GM12878 (cell line): ENCODE results near the gene TIAM1. TPM values are rescaled to one million over a fixed set of nuclear protein-coding genes. Genes with fewer than 3 reads are reported as not detected.

Experiments
- ATAC-seq: fragments of 200-7000 bp; cut with Tn5 transposase; 3 replicates; pipeline ENCODE4 v1.9.1; 2020; ENCODE audit warnings: mild to moderate bottlenecking, moderate library complexity
- BruUV-seq: library from RNA; stranded (reverse); fragments of 400-500 nt; replicated peaks from 2 replicates; lab custom pipeline; 2021; lab: Mats Ljungman, UMichigan
- CTCF ChIA-PET: fragments of 300-600 bp; sonication (Branson Sonifier 250); formaldehyde crosslinking; extraction: SDS; loops from one replicate; lab custom pipeline; 2021; ENCODE audit warnings: inconsistent platforms; lab: Yijun Ruan, JAX
- POLR2A ChIA-PET: fragments of 350-600 bp; formaldehyde crosslinking; extraction: SDS; loops from one replicate; lab custom pipeline; 2021; ENCODE audit warnings: inconsistent platforms; lab: Charles Lee
- RAD21 ChIA-PET: fragments of 300-600 bp; sonication (Branson Sonifier 250); formaldehyde crosslinking; loops from one replicate; lab custom pipeline; 2023; ENCODE audit warnings: antibody characterized with exemption; ENCODE audit not compliant: unreplicated experiment; lab: Charles Lee
- SMC1A ChIA-PET: fragments of 300-600 bp; sonication (Branson Sonifier 250); formaldehyde crosslinking; loops from one replicate; lab custom pipeline; 2023; ENCODE audit not compliant: unreplicated experiment, uncharacterized antibody; lab: Charles Lee
- DNase-seq: peaks from one replicate; pipeline ENCODE4 v3.0.0-alpha.2; 2011; ENCODE audit warnings: low read depth, low spot score
- FAIRE-seq: peaks from 3 replicates; lab custom pipeline; 2011; peaks lifted over from hg19 to GRCh38; lab: Jason Lieb, UNC
- H2AFZ ChIP-seq: 2 replicates; pipeline ENCODE4 v1.6.0; 2011; ENCODE audit warnings: low read depth, low read length, control low read depth; ENCODE audit not compliant: control insufficient read depth
- H3K27ac ChIP-seq: 2 replicates; pipeline ENCODE4 v1.5.1; 2011; ENCODE audit warnings: control low read depth; ENCODE audit not compliant: control insufficient read depth, insufficient read depth
- H3K27me3 ChIP-seq, 2 experiments: replicated peaks in 1 of 2; 2 replicates each; pipeline versions ENCODE4 v1.6.0 to v1.6.1; 2011; ENCODE audit warnings: low read length in 1 of 2; ENCODE audit not compliant: control insufficient read depth in 2 of 2, insufficient read depth in 2 of 2
- H3K36me3 ChIP-seq, 2 experiments: 2 replicates each; pipeline ENCODE4 v1.5.1; 2011; ENCODE audit warnings: low read length in 1 of 2; ENCODE audit not compliant: control insufficient read depth in 2 of 2, insufficient read depth in 2 of 2
- H3K4me1 ChIP-seq: 2 replicates; pipeline ENCODE4 v1.6.1; 2011; ENCODE audit warnings: mild to moderate bottlenecking, low read length, moderate library complexity, mixed read lengths; ENCODE audit not compliant: control insufficient read depth, insufficient read depth
- H3K4me2 ChIP-seq: 2 replicates; pipeline ENCODE4 v1.6.0; 2011; ENCODE audit warnings: control low read depth; ENCODE audit not compliant: control insufficient read depth, insufficient read depth
- H3K4me3 ChIP-seq: fragments of 200-600 bp; sonication (generic); 2 replicates; pipeline ENCODE4 v1.5.1; 2016
- H3K79me2 ChIP-seq: 2 replicates; pipeline ENCODE4 v1.6.0; 2011; ENCODE audit warnings: low read length; ENCODE audit not compliant: control insufficient read depth, insufficient read depth
- H3K9ac ChIP-seq: 2 replicates; pipeline ENCODE4 v1.8.0; 2011; ENCODE audit warnings: low read length, control low read depth, mixed read lengths; ENCODE audit not compliant: control insufficient read depth, insufficient read depth
- H3K9me3 ChIP-seq: replicated peaks from 3 replicates; pipeline ENCODE4 v1.5.1; 2011; ENCODE audit warnings: mild to moderate bottlenecking, low read length; ENCODE audit not compliant: control insufficient read depth, insufficient read depth
- H4K20me1 ChIP-seq: 2 replicates; pipeline ENCODE4 v1.6.0; 2011; ENCODE audit not compliant: control insufficient read depth, insufficient read depth
- CHD1 ChIP-seq: IDR thresholded peaks from 2 replicates; pipeline ENCODE4 v1.6.1; 2012; ENCODE audit warnings: low read depth, low read length, improper control_type of control experiment
- IRF4 ChIP-seq: IDR thresholded peaks from 2 replicates; pipeline ENCODE4 v1.6.1; 2011; ENCODE audit warnings: low read depth, low read length
- MEF2B ChIP-seq: fragments of 450-650 bp; IDR thresholded peaks from 2 replicates; pipeline ENCODE4 v1.6.1; 2018; ENCODE audit warnings: mild to moderate bottlenecking, moderate library complexity; ENCODE audit not compliant: partially characterized antibody, poor library complexity, severe bottlenecking
- MXI1 ChIP-seq: fragments of 150-350 bp; IDR thresholded peaks from 2 replicates; pipeline ENCODE4 v1.6.1; 2011; ENCODE audit warnings: low read depth, mild to moderate bottlenecking, inconsistent platforms, low read length, improper control_type of control experiment
- MYB ChIP-seq: fragments of 150-350 bp; IDR thresholded peaks from 2 replicates; pipeline ENCODE4 v1.6.1; 2014; ENCODE audit warnings: mild to moderate bottlenecking, low read depth, low read length, borderline replicate concordance
- POLR2A ChIP-seq: IDR thresholded peaks from 2 replicates; pipeline ENCODE4 v1.6.1; 2011; ENCODE audit warnings: low read depth, mild to moderate bottlenecking, low read length
- SP1 ChIP-seq: IDR thresholded peaks from one replicate; pipeline ENCODE4 v1.6.1; 2011; ENCODE audit warnings: low read depth, low read length
- SPI1 ChIP-seq: IDR thresholded peaks from 2 replicates; pipeline ENCODE4 v1.6.1; 2011; ENCODE audit warnings: low read depth, mild to moderate bottlenecking, low read length, moderate library complexity, borderline replicate concordance; ENCODE audit not compliant: insufficient read depth
- SREBF2 ChIP-seq: IDR thresholded peaks from 2 replicates; pipeline ENCODE4 v1.6.1; 2012; ENCODE audit warnings: mild to moderate bottlenecking, low read length
- SUZ12 ChIP-seq: fragments of 200-600 bp; sonication (generic); IDR thresholded peaks from one replicate; pipeline ENCODE4 v1.6.1; 2018; ENCODE audit warnings: antibody characterized with exemption, mild to moderate bottlenecking; ENCODE audit not compliant: unreplicated experiment
- TCF12 ChIP-seq: IDR thresholded peaks from 2 replicates; pipeline ENCODE4 v1.6.1; 2011; ENCODE audit warnings: low read depth, mild to moderate bottlenecking, low read length
- WRNIP1 ChIP-seq: IDR thresholded peaks from 2 replicates; pipeline ENCODE4 v1.6.1; 2011; ENCODE audit warnings: low read depth, low read length, improper control_type of control experiment, borderline replicate concordance
- ZBED1 ChIP-seq: IDR thresholded peaks from 2 replicates; pipeline ENCODE4 v1.6.1; 2016; ENCODE audit warnings: borderline replicate concordance
- ZNF274 ChIP-seq: IDR thresholded peaks from one replicate; pipeline ENCODE4 v1.8.0; 2011; ENCODE audit not compliant: insufficient read length, insufficient read depth
- WGBS: methylation state at CpG from one replicate; pipeline ENCODE4 v1.1.6; 2016; ENCODE audit warnings: low lambda C conversion rate; ENCODE audit not compliant: insufficient replicate concordance, insufficient coverage; ENCODE audit errors: missing lambda C conversion rate; 5-methylcytosine and 5-hydroxymethylcytosine counted together
- in situ Hi-C: fragments of 300-500 bp; cut with MboI; formaldehyde crosslinking; loops from 9 replicates; pipeline ENCODE4 v1.14.3; 2018; ENCODE audit warnings: mixed read lengths
- intact Hi-C: fragments of 100-400 bp; cut with micrococcal nuclease; formaldehyde crosslinking; loops from one replicate; pipeline ENCODE4 v1.14.2; 2022; ENCODE audit not compliant: unreplicated experiment
- polyA plus RNA-seq, 11 experiments: library from polyadenylated mRNA; depleted of rRNA in 4 of 11; unstranded in 6 of 11; stranded (reverse) in 5 of 11; fragments of >200 nt; fragmentation: Nextera tagmentation in 4 of 11; fragmentation: Illumina TruSeq in 1 of 11; extraction: Ambion mirVana in 4 of 11; extraction: Trizol in 1 of 11; gene quantifications; 1 replicate in 1 of 11; 2 replicates in 10 of 11; pipeline versions ENCODE4 v1.2.1 to v1.2.3, GENCODE V29; 2011 to 2016; ENCODE audit warnings: inconsistent platforms in 2 of 11, missing spikeins in 2 of 11, low read depth in 1 of 11
- total RNA-seq, 4 experiments: library from RNA; depleted of rRNA in 3 of 4; stranded (reverse); fragments of >200 nt in 3 of 4; fragmentation: Illumina TruSeq in 1 of 4; extraction: Trizol in 1 of 4; gene quantifications; 2 replicates each; pipeline versions ENCODE4 v1.2.1 to v1.2.3, GENCODE V29; 2013 to 2021
- TF ChIP-seq, protein P1 (sequence below): fragments of 450-650 bp; IDR thresholded peaks from 2 replicates; pipeline ENCODE4 v1.6.1; 2017; ENCODE audit warnings: mild to moderate bottlenecking
- TF ChIP-seq, protein P2 (sequence below): fragments of 450-650 bp; formaldehyde crosslinking; IDR thresholded peaks from 2 replicates; pipeline ENCODE4 v1.5.0; 2022; ENCODE audit warnings: mild to moderate bottlenecking, missing genetic modification characterization
- TF ChIP-seq, protein P3 (sequence below): fragments of 450-650 bp; IDR thresholded peaks from 2 replicates; pipeline ENCODE4 v1.6.1; 2016; ENCODE audit warnings: mild to moderate bottlenecking
- TF ChIP-seq, protein P4 (sequence below): IDR thresholded peaks from 2 replicates; pipeline ENCODE4 v1.6.1; 2012; ENCODE audit warnings: low read length, inconsistent platforms

TIAM1 gene
- total and polyA plus RNA-seq, 10 of the 15 experiments (the other 5 are each of a cell fraction or from before 2014, with no cell fraction given) = 0.31 to 35.9 (median 0.78) TPM

DNA sequence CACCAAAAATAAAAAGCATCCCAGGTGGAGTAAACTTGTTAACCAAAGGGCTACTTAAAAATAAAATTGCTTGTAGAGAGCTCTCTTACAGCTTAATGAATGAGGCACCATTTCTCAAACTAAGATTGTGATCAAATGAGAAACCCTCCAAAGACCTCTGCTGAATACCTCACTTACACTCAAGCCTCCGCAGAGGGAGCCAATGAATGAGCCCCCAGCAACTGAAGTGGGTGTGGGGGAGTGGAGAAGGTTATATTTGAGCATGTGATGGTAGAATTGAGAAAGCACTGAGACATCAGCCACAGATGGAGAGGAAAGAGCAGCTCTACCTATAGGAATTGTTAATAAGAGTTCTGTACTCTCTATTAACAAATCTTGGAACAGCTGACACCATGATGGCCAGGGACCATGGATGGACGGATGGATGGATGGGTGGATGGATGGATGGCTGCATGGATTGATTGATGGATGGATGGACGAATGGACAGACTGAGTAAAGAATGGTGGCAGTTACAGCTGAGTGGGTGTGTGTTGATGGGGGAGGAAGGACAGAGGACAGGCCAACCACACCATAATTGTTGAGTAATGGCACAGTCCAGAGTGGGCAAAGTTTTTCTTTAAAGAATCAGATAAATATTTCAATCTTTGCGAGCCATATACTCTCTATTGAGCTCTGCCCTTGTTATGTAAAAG lies 20.3 kb upstream of the TIAM1 start:
- POLR2A ChIA-PET = no interaction called here
- no peak for TF ChIP-seq CHD1
- no peak for TF ChIP-seq MYB
- TF ChIP-seq MXI1 = no peak
- no peak for TF ChIP-seq ZNF274
- TF ChIP-seq SPI1 = no peak
- TF ChIP-seq, protein P1, sequence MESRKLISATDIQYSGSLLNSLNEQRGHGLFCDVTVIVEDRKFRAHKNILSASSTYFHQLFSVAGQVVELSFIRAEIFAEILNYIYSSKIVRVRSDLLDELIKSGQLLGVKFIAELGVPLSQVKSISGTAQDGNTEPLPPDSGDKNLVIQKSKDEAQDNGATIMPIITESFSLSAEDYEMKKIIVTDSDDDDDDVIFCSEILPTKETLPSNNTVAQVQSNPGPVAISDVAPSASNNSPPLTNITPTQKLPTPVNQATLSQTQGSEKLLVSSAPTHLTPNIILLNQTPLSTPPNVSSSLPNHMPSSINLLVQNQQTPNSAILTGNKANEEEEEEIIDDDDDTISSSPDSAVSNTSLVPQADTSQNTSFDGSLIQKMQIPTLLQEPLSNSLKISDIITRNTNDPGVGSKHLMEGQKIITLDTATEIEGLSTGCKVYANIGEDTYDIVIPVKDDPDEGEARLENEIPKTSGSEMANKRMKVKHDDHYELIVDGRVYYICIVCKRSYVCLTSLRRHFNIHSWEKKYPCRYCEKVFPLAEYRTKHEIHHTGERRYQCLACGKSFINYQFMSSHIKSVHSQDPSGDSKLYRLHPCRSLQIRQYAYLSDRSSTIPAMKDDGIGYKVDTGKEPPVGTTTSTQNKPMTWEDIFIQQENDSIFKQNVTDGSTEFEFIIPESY = no peak
- no peak for TF ChIP-seq IRF4
- no peak for TF ChIP-seq MEF2B
- no peak for TF ChIP-seq POLR2A
- TF ChIP-seq ZBED1 = no peak
- TF ChIP-seq TCF12 = no peak
- TF ChIP-seq, protein P2, sequence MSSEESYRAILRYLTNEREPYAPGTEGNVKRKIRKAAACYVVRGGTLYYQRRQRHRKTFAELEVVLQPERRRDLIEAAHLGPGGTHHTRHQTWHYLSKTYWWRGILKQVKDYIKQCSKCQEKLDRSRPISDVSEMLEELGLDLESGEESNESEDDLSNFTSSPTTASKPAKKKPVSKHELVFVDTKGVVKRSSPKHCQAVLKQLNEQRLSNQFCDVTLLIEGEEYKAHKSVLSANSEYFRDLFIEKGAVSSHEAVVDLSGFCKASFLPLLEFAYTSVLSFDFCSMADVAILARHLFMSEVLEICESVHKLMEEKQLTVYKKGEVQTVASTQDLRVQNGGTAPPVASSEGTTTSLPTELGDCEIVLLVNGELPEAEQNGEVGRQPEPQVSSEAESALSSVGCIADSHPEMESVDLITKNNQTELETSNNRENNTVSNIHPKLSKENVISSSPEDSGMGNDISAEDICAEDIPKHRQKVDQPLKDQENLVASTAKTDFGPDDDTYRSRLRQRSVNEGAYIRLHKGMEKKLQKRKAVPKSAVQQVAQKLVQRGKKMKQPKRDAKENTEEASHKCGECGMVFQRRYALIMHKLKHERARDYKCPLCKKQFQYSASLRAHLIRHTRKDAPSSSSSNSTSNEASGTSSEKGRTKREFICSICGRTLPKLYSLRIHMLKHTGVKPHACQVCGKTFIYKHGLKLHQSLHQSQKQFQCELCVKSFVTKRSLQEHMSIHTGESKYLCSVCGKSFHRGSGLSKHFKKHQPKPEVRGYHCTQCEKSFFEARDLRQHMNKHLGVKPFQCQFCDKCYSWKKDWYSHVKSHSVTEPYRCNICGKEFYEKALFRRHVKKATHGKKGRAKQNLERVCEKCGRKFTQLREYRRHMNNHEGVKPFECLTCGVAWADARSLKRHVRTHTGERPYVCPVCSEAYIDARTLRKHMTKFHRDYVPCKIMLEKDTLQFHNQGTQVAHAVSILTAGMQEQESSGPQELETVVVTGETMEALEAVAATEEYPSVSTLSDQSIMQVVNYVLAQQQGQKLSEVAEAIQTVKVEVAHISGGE (CRISPR knock-in tag) = no peak
- TF ChIP-seq SP1 = no peak
- TF ChIP-seq, protein P3, sequence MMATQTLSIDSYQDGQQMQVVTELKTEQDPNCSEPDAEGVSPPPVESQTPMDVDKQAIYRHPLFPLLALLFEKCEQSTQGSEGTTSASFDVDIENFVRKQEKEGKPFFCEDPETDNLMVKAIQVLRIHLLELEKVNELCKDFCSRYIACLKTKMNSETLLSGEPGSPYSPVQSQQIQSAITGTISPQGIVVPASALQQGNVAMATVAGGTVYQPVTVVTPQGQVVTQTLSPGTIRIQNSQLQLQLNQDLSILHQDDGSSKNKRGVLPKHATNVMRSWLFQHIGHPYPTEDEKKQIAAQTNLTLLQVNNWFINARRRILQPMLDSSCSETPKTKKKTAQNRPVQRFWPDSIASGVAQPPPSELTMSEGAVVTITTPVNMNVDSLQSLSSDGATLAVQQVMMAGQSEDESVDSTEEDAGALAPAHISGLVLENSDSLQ = no peak
- TF ChIP-seq, protein P4, sequence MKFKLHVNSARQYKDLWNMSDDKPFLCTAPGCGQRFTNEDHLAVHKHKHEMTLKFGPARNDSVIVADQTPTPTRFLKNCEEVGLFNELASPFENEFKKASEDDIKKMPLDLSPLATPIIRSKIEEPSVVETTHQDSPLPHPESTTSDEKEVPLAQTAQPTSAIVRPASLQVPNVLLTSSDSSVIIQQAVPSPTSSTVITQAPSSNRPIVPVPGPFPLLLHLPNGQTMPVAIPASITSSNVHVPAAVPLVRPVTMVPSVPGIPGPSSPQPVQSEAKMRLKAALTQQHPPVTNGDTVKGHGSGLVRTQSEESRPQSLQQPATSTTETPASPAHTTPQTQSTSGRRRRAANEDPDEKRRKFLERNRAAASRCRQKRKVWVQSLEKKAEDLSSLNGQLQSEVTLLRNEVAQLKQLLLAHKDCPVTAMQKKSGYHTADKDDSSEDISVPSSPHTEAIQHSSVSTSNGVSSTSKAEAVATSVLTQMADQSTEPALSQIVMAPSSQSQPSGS = no peak
- no peak for TF ChIP-seq WRNIP1
- TF ChIP-seq SUZ12 = no peak
- no peak for TF ChIP-seq SREBF2

More for the DNA sequence above, 20.3 kb upstream of the TIAM1 start:
- Histone ChIP-seq H3K9me3 (no peaks in the 10 kb centered on the region), H3K27ac (no peak overlapping the region), H3K79me2 (no peaks in the 10 kb centered on the region), H3K4me3 (no peak overlapping the region), H3K9ac (no peak overlapping the region), H4K20me1 (no peaks in the 10 kb centered on the region), H2AFZ (no peak overlapping the region), H3K4me1 (no peaks in the 10 kb centered on the region), H3K4me2 (no peak overlapping the region), H3K36me3 (no peaks in the 10 kb centered on the region), H3K27me3 (no peaks in the 10 kb centered on the region)
- DNase-seq (no peak), FAIRE-seq (no peak), ATAC-seq (no peak)
- ChIA-PET CTCF (no interaction called here), SMC1A (interaction anchor here (0.7 to 1.7 kb wide), 6 partner anchors 11 to 168 kb away, joined by 3 to 5 read pairs (median 4); no protein-coding TSS in a partner anchor), RAD21 (no interaction called here)
- 14% methylated on average over 4 of the region's 4 CpGs for WGBS
- no TSS peak for BruUV-seq
- in situ Hi-C loops (no loop called here), intact Hi-C loops (no loop called here)
